ENCODE results near the gene COLEC11. TPM values are rescaled to one million over a fixed set of nuclear protein-coding genes. Genes with fewer than 3 reads are reported as not detected.

Gene COLEC11
- 0.32 TPM in 1 of 2 replicates, not detected in the other for total RNA-seq

DNA sequence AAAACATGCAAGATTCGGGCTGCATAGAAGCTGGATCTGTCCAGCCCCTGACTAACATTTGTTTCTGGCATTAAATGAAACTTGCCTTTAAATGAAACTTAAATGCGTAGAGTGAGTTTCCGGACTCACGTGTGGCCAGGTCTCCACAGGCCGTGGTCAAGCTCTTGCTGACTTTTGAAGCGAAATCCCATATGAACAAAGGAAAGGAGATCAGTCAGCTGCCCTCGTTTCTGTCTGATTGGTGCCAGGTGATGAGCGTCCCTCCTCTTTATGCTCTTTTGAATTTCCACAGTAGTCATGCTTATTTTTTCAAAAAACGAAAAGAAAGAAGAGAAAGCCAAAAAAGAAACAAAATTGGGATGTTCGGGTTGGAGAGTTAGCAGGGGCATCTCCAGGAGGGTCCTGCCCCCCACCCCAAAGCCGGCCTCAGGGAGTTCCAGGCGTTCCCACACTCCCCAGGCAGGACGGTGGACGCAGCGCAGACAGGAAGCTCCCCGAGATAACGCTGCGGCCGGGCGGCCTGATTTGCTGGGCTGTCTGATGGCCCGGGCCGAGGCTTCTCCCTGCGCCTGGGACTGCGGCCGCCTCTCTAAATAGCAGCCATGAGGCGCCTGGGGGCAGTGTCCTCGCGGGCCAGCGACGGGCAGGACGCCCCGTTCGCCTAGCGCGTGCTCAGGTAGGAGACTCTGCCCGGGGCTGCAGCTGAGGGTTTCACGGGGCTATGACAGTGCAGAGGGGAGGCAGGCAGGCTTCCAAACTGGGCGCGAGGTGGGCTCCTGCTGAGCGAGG is at the start of gene COLEC11:
COLEC11 (plus strand) TSS at position 620 of the 789 bp plus-strand sequence. CDS start 9,229 bp downstream, outside the sequence.

GRCh38 chr2:3558205-3559014 is 36.5 kb upstream of the COLEC11 start, which contains the start of gene RNASEH1:
RNASEH1 (minus strand) TSS chr2:3558333; CDS start chr2:3558260, 73 bp downstream.

DNA sequence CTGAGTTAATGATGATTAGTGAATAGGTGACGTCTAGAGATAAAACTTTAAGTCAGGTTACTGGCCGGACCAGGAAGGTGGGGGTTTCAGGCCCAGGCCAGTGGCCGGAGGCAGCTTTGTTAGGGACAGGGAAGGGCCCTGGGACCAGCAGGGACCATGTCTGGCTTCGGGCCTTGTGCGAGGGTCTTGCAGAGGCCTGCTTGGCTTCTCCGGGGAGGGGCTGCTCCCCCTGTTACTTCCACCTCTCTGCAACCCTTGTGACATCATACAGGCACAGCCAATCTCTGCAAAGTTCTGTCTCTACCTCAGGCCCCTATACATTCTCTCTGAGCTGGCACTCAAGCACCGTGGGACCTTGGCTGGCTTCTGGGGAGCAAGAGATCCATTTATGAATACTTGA is 63.0 kb downstream of the COLEC11 start, which contains the start of gene ALLC:
ALLC (plus strand) TSS at position 320 of the 400 bp plus-strand sequence. CDS start 12,958 bp downstream, outside the sequence.

Small RNA genes within 50 kb of the gene (small RNA-seq; reads per million reads assigned to genes)
- gene TMSB4XP2, result not detected

Other genes starting within 250 kb of the COLEC11 start
- gene EIPR1, start 217.3 kb upstream of the COLEC11 start, total RNA-seq, result 17.4 and 21.4 TPM in 2 replicates
- 66.6 and 70.2 TPM in 2 replicates for gene TRAPPC12, start 215.4 kb upstream of the COLEC11 start, total RNA-seq
- gene ADI1, start 75.6 kb upstream of the COLEC11 start, total RNA-seq, result 68.2 and 69.4 TPM in 2 replicates
- gene RNASEH1, start 36.8 kb upstream of the COLEC11 start, total RNA-seq, result 34.3 and 37.9 TPM in 2 replicates
- 1,629 and 1,713 TPM in 2 replicates for gene RPS7, start 19.9 kb upstream of the COLEC11 start, total RNA-seq
- not detected in 2 replicates for gene ALLC, start 63.1 kb downstream of the COLEC11 start, total RNA-seq
- gene DCDC2C, start 108.5 kb downstream of the COLEC11 start, total RNA-seq, result not detected in 2 replicates